Neuron (in vitro differentiated cells): ENCODE data around the gene ELOVL5.
A peak's percentile ranks its signal among the peaks of the same experiment; 100 is the strongest.

Experiments used
- H2AFZ ChIP-seq: one replicate; pipeline ENCODE4 v1.6.1; 2013; ENCODE audit warnings: low read depth, mild to moderate bottlenecking, inconsistent platforms, low read length, moderate library complexity
- H3K27me3 ChIP-seq: one replicate; pipeline ENCODE4 v1.6.1; 2013; ENCODE audit warnings: low read length; ENCODE audit not compliant: insufficient read depth
- H3K36me3 ChIP-seq: one replicate; pipeline ENCODE4 v1.6.1; 2013; ENCODE audit warnings: low read length; ENCODE audit not compliant: insufficient read depth
- H3K4me1 ChIP-seq: one replicate; pipeline ENCODE4 v1.6.1; 2013; ENCODE audit warnings: low read length; ENCODE audit not compliant: insufficient read depth
- H3K4me3 ChIP-seq: 2 replicates; pipeline ENCODE4 v1.5.1; 2013; ENCODE audit warnings: mild to moderate bottlenecking, low read length, moderate library complexity
- H3K9me3 ChIP-seq: one replicate; pipeline ENCODE4 v1.6.1; 2013; ENCODE audit warnings: low read length

The ELOVL5 gene

DNA sequence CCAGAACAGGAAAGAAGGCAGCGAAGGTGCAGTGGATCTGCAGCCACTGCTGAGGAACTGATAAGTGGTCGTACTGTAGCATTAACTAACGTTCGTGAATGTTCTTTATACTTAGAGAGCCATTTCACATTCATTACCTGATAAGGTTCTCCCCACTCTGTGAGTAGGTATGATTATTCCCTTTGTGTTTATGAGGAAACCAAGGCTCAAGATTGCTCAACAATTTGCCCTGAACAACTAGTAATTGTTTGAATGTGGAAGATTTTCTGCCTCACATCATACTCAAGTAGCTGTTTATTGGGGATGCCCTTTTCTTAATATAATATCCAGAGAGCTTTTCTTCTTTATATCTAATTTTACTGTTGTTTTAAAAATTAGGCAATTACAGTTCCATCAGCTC lies 24.9 kb upstream of the ELOVL5 start:
- Histone ChIP-seq H3K36me3 (no peaks in the 10 kb centered on the region), H2AFZ (no peak overlapping the region), H3K4me1 (no peaks in the 10 kb centered on the region), H3K4me3 (no peak overlapping the region), H3K9me3 (no peaks in the 10 kb centered on the region), H3K27me3 (no peaks in the 10 kb centered on the region)

GRCh38 chr6:53369876-53370515 lies 21.2 kb upstream of the ELOVL5 start:
- H3K9me3 ChIP-seq = no peaks in the 10 kb centered on the region
- H2AFZ ChIP-seq = no peak overlapping the region
- H3K27me3 ChIP-seq = no peaks in the 10 kb centered on the region
- H3K36me3 ChIP-seq = no peaks in the 10 kb centered on the region
- H3K4me3 ChIP-seq = no peak overlapping the region
- H3K4me1 ChIP-seq = no peaks in the 10 kb centered on the region

DNA sequence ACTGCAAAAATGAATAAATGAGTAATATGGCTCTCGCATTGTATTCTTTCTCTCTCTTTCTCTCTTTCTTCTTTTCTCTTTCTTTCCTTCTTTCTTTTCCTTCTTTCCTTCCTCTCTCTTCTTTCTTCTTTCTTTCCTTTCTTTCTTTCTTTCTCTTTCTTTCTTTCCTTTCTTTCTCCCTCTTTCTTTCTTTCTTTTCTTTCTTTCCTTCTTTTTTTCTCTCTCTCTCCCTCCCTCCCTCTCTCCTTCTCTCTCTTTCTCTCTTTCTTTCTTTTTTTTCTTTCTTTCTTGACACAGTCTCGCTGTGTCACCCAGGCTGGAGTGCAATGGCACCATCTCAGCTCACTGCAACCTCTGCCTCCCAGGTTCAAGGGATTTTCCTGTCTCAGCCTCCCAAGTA lies 20.3 kb upstream of the ELOVL5 start:
- H3K27me3 ChIP-seq = no peaks in the 10 kb centered on the region
- no peaks in the 10 kb centered on the region for H3K9me3 ChIP-seq
- no peaks in the 10 kb centered on the region for H3K36me3 ChIP-seq
- H3K4me3 ChIP-seq = no peak overlapping the region
- no peaks in the 10 kb centered on the region for H3K4me1 ChIP-seq
- no peak overlapping the region for H2AFZ ChIP-seq

DNA sequence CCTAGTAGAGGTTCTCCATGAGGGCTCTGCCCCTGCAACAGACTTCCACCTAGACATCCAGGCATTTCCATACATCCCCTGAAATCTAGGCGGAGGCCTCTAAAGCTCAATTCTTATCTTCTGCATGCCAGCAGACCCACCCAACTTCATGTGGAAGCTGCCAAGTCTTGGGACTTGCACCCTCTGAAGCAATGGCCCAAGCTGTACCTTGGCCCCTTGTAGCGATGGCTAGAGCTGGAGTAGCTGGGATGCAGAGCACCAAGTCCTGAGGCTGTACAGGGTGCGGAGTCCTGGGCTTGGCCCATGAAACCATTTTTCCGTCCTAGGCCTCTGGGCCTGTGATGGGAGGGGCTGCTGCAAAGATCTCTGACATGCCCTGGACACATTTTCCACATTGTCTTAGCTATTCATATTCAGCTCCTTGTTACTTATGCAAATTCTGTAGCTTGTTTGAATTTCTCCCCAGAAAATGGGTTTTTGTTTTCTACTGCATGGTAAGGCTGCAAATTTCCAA lies 17.4 kb upstream of the ELOVL5 start:
- Histone ChIP-seq H3K27me3 (no peaks in the 10 kb centered on the region), H3K36me3 (no peaks in the 10 kb centered on the region), H3K4me1 (peaks cover 8% of the 10 kb centered on the region), H3K4me3 (no peak overlapping the region), H3K9me3 (no peaks in the 10 kb centered on the region), H2AFZ (no peak overlapping the region)

GRCh38 chr6:53363341-53364079 lies 14.8 kb upstream of the ELOVL5 start:
- no peak overlapping the region for H2AFZ ChIP-seq
- no peaks in the 10 kb centered on the region for H3K36me3 ChIP-seq
- H3K4me3 ChIP-seq = no peak overlapping the region
- no peaks in the 10 kb centered on the region for H3K27me3 ChIP-seq
- H3K9me3 ChIP-seq = no peaks in the 10 kb centered on the region
- H3K4me1 ChIP-seq = peaks cover 20% of the 10 kb centered on the region

- H3K27me3 ChIP-seq = no peaks in the 10 kb centered on the region
- H3K4me1 ChIP-seq = peaks cover 25% of the 10 kb centered on the region
- H3K36me3 ChIP-seq = no peaks in the 10 kb centered on the region
- H3K4me3 ChIP-seq = no peak overlapping the region
- no peak overlapping the region for H2AFZ ChIP-seq
- H3K9me3 ChIP-seq = no peaks in the 10 kb centered on the region
Measured at GRCh38 chr6:53361549-53362031, 12.8 kb upstream of the ELOVL5 start.

DNA sequence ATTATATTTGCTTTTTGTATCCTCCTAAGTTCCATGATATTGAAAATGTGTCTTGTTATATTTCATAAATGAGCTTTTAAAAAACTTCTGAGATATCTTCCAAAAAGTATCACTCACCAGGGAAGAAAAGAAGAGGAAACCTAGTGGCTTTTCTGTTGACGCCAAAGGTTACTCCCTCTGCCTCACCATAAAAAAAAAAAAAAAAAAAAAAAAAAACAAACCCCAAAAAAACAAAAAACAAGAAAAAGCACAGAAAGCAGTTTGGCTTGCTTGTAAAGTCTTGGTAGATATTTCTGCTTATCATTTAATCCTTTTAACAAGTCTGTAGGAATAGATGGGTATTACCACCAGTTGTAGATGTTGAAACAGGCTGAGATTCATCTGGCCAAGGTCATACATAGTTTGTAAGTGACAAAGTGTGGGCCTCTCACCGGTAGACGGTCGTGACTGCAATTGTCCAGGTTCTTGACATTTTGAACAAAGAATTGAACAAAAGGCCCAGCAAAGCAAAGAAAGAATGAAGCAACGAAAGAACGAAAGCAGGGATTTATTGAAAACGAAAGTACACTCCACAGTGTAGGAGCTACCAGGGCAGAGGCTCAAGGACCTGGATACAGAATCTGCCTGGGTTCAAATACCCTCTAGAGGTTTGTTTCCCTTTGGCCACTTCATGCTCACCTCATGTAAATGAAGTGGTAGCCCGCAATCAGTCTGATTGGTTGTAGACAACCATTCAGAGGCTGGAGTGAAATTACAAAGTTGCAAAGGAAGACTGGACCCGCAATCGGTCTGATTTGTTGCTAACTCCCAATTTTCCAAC lies 11.6 kb upstream of the ELOVL5 start:
- Histone ChIP-seq H3K9me3 (no peaks in the 10 kb centered on the region), H3K4me3 (peak overlapping the region; percentile 67), H3K27me3 (no peaks in the 10 kb centered on the region), H2AFZ (peak overlapping the region; percentile 53), H3K4me1 (peaks cover 25% of the 10 kb centered on the region), H3K36me3 (no peaks in the 10 kb centered on the region)

DNA sequence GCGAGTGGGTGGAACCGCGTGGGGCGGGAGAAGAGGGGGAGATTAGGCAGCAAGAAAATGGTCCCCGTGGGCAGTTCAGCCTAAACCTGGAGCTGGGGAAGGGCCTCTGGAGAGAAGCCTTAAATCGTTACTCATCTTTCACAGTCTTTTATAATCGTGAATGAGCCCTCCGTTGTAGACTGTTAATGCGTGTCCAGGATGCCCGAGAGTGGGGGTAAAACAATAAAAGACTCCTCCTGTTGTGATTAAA lies 11.0 kb upstream of the ELOVL5 start:
- Histone ChIP-seq H3K36me3 (no peaks in the 10 kb centered on the region), H3K27me3 (no peaks in the 10 kb centered on the region), H2AFZ (peak overlapping the region; percentile 53), H3K4me3 (peak overlapping the region; percentile 67), H3K9me3 (no peaks in the 10 kb centered on the region), H3K4me1 (peaks cover 25% of the 10 kb centered on the region)

DNA sequence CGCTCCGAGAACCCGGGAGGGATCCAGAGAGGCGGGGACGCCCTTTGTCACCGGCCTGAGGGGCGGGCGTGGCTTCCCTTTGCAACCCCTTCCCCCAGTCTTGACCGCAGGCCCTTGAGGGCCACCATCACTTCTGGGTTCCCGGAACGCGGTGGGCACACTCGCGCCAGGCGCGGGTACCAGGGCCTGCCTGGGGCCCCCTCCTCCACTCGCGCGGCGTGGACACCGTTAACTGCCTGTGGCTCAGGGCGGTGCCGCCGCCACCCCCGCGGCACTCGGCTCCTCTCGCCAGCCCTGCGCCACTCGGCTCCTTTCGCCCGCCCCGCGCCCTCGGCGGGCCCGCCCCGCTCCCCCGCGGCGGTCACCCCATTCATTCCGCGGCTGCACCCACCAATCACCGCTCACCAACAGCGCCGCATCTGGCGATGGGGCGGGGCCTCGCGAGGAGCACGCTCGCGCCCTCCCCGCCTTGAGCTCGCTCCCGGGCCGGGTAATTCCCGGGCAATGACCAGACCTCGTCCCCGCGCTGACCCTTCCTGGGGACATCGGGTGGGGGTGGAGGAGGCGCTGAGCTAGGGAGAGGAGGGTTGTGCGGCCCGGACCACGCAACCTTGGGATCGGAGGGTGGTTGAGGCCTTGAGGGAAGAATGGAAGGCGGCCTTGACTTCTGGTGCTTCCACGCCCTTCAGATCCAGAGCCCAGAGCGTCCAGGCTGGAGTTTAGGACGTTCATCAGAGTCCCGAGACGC lies 10.5 kb upstream of the ELOVL5 start:
- H3K9me3 ChIP-seq = no peaks in the 10 kb centered on the region
- peak overlapping the region; percentile 53 for H2AFZ ChIP-seq
- H3K36me3 ChIP-seq = no peaks in the 10 kb centered on the region
- H3K4me3 ChIP-seq = peak overlapping the region; percentile 67
- H3K27me3 ChIP-seq = no peaks in the 10 kb centered on the region
- peaks cover 25% of the 10 kb centered on the region for H3K4me1 ChIP-seq

DNA sequence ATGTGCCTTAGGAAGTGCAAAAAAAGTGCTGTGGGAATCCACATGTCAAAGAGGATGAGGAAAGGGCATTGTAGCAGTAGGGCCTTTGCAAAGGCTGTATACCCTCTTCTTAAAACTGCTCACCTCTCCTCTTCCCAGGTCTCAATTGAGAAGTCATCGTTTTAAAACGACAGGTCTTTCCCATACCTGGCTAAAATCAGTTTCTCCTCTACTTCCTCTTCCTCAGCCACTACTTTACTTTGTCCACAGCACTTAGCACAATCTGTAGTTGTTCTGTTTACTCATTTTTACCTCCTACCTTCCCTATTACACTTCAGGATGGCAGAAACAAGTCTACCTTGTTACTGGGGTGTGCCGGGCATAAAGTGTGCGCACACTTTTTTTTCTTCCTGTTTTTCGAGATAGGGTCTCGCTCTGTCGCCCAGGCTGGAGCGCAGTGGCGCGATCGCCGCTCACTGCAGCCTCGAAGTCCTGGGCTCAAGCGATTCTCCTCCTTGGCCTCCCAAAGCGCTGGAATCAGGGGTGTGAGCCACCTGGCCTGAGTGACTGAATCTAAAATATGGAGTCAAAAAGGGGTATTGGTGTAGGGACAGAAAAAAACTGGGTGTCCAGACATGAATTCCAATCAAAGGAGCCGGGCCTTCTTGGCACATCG lies 9.8 kb upstream of the ELOVL5 start:
- H2AFZ ChIP-seq = peak overlapping the region; percentile 46
- peak overlapping the region; percentile 63 for H3K4me3 ChIP-seq
- H3K4me1 ChIP-seq = peaks cover 25% of the 10 kb centered on the region
- no peaks in the 10 kb centered on the region for H3K9me3 ChIP-seq
- no peaks in the 10 kb centered on the region for H3K36me3 ChIP-seq
- H3K27me3 ChIP-seq = no peaks in the 10 kb centered on the region

DNA sequence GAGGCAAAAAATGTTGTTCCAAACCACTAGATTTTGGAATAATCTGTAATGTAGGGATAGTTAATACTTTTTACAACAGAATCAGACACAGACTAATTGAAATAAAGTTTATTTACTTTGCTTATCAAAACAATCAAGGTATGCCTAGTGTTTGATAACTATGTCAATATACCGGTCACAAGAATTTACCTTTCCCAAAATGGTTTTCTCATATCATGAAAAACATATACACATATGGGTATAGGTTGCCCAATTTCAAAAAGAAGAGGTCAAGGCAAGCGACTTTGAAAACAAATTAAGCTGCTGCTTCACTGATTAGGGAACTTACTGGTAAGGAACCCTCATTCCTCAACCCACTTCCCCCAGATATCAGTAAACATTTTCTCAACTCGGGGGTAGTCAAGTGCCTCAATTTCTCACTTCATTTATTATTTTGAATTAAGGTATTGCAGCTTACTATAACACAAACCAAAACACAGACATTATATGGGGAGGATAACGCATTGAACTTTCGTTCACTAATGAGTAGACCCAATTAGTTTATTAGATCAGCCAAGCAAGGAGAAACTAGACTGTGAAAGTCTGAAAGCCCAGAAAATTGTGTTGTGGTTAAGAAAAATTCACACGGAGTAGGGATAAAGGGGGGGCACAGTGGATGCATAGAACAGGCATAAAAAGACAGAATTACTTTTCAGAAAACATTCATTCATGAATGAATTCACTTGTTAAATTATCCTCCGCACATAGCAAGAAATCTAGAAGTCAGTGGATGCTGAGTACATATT lies 9.0 kb upstream of the ELOVL5 start:
- no peaks in the 10 kb centered on the region for H3K9me3 ChIP-seq
- H3K4me1 ChIP-seq = peaks cover 25% of the 10 kb centered on the region
- no peak overlapping the region for H3K4me3 ChIP-seq
- H2AFZ ChIP-seq = no peak overlapping the region
- H3K36me3 ChIP-seq = no peaks in the 10 kb centered on the region
- no peaks in the 10 kb centered on the region for H3K27me3 ChIP-seq

GRCh38 chr6:53353624-53354023 lies 4.9 kb upstream of the ELOVL5 start:
- Histone ChIP-seq H3K4me1 (peaks cover 7% of the 10 kb centered on the region), H2AFZ (no peak overlapping the region), H3K4me3 (no peak overlapping the region), H3K27me3 (no peaks in the 10 kb centered on the region), H3K36me3 (no peaks in the 10 kb centered on the region), H3K9me3 (no peaks in the 10 kb centered on the region)
